ENCODE results near the gene ABCC1. TPM values are rescaled to one million over a fixed set of nuclear protein-coding genes. Genes with fewer than 3 reads are reported as not detected.

The ABCC1 gene
- polyA plus RNA-seq, 1 donor (not counting 4 experiments of a cell fraction or from before 2014, with no cell fraction given), result 19.4 TPM

- Histone ChIP-seq H2AFZ (ENCODE audit: control insufficient read depth, low read length) (no peak overlapping the region), H3K9me3 (ENCODE audit: control insufficient read depth, low read depth, low read length) (no peaks in the 10 kb centered on the region), H3K79me2 (ENCODE audit: control insufficient read depth, insufficient read depth, low read length) (peaks cover 20% of the 10 kb centered on the region), H4K20me1 (ENCODE audit: control insufficient read depth, extremely low read depth, insufficient read depth, low read length) (peaks cover 3% of the 10 kb centered on the region), H3K4me2 (ENCODE audit: control insufficient read depth, extremely low read depth, insufficient read depth, low read depth, low read length) (no peak overlapping the region), H3K27ac (ENCODE audit: control insufficient read depth, insufficient read depth, low read length) (no peak overlapping the region), H3K9me1 (ENCODE audit: control insufficient read depth, extremely low read depth, insufficient read depth, low read length) (peaks cover 3% of the 10 kb centered on the region), H3K27me3 (ENCODE audit: control insufficient read depth, extremely low read depth, insufficient read depth, low read length) (no peaks in the 10 kb centered on the region), H3K4me3 (ENCODE audit: control insufficient read depth in 2 of 3, extremely low read depth in 1 of 3, insufficient read depth in 2 of 3, low read depth in 1 of 3, low read length in 3 of 3) (no peak overlapping the region), H3K9ac (ENCODE audit: control insufficient read depth, extremely low read depth, insufficient read depth, low read length) (no peak overlapping the region), H3K4me1 (ENCODE audit: control insufficient read depth, extremely low read depth, insufficient read depth, low read length) (no peaks in the 10 kb centered on the region), H3K36me3 (ENCODE audit: control insufficient read depth in 2 of 2, extremely low read depth in 1 of 2, insufficient read depth in 2 of 2, low read length in 2 of 2) (peaks cover 0 to under 1% of the 10 kb centered on the region in 2 experiments)
- TF ChIP-seq CTCF (optimal IDR thresholded peaks at IDR 0.05 in 1 of 3, IDR thresholded peaks at IDR 0.05 in 1 of 3, conservative IDR thresholded peaks at IDR 0.05 in 1 of 3; ENCODE audit: extremely low read depth in 1 of 3, insufficient read depth in 2 of 3, low read length in 3 of 3), result no peak
- no peak for TF ChIP-seq EZH2 (IDR thresholded peaks at IDR 0.05; ENCODE audit: low read length)
- FAIRE-seq, result no peak
- no peak for DNase-seq (ENCODE audit: low read depth, low spot score)
- dilution Hi-C loops (cut with MboI; ENCODE audit: extremely low pct_ligation_motif_present, low sequenced_read_pairs), result no loop called here
Measured at GRCh38 chr16:16004314-16004749, 54.9 kb downstream of the ABCC1 start.

- H3K79me2 ChIP-seq (ENCODE audit: control insufficient read depth, insufficient read depth, low read length), result peaks cover 20% of the 10 kb centered on the region
- peaks cover 7 to 10% of the 10 kb centered on the region in 2 experiments for H3K36me3 ChIP-seq (ENCODE audit: control insufficient read depth in 2 of 2, extremely low read depth in 1 of 2, insufficient read depth in 2 of 2, low read length in 2 of 2)
- no peak overlapping the region for H3K27ac ChIP-seq (ENCODE audit: control insufficient read depth, insufficient read depth, low read length)
- no peaks in the 10 kb centered on the region for H3K4me1 ChIP-seq (ENCODE audit: control insufficient read depth, extremely low read depth, insufficient read depth, low read length)
- H3K4me3 ChIP-seq (ENCODE audit: control insufficient read depth in 2 of 3, extremely low read depth in 1 of 3, insufficient read depth in 2 of 3, low read depth in 1 of 3, low read length in 3 of 3), result no peak overlapping the region
- peaks cover 3% of the 10 kb centered on the region for H4K20me1 ChIP-seq (ENCODE audit: control insufficient read depth, extremely low read depth, insufficient read depth, low read length)
- no peaks in the 10 kb centered on the region for H3K9me3 ChIP-seq (ENCODE audit: control insufficient read depth, low read depth, low read length)
- no peaks in the 10 kb centered on the region for H3K27me3 ChIP-seq (ENCODE audit: control insufficient read depth, extremely low read depth, insufficient read depth, low read length)
- DNase-seq (ENCODE audit: low read depth, low spot score) (no peak), FAIRE-seq (no peak)
- peaks cover 3% of the 10 kb centered on the region for H3K9me1 ChIP-seq (ENCODE audit: control insufficient read depth, extremely low read depth, insufficient read depth, low read length)
- dilution Hi-C loops (cut with MboI; ENCODE audit: extremely low pct_ligation_motif_present, low sequenced_read_pairs), result no loop called here
- no peak overlapping the region for H2AFZ ChIP-seq (ENCODE audit: control insufficient read depth, low read length)
- H3K4me2 ChIP-seq (ENCODE audit: control insufficient read depth, extremely low read depth, insufficient read depth, low read depth, low read length), result no peak overlapping the region
- no peak for TF ChIP-seq CTCF (optimal IDR thresholded peaks at IDR 0.05 in 1 of 3, IDR thresholded peaks at IDR 0.05 in 1 of 3, conservative IDR thresholded peaks at IDR 0.05 in 1 of 3; ENCODE audit: extremely low read depth in 1 of 3, insufficient read depth in 2 of 3, low read length in 3 of 3)
- no peak for TF ChIP-seq EZH2 (IDR thresholded peaks at IDR 0.05; ENCODE audit: low read length)
- H3K9ac ChIP-seq (ENCODE audit: control insufficient read depth, extremely low read depth, insufficient read depth, low read length), result no peak overlapping the region
Measured at GRCh38 chr16:16005721-16006120, 56.3 kb downstream of the ABCC1 start.
